H1 (cell line): ENCODE results near the gene ZNF532.

Experiments used
- CTCF ChIP-seq, 3 experiments: IDR thresholded peaks; 1 replicate in 2 of 3; 2 replicates in 1 of 3; pipeline versions ENCODE4 v1.5.1 to v1.6.1; 2011; ENCODE audit warnings: low read length in 3 of 3, mild to moderate bottlenecking in 3 of 3, inconsistent platforms in 2 of 3, low read depth in 1 of 3, moderate library complexity in 1 of 3; ENCODE audit not compliant: insufficient read depth in 1 of 3; ENCODE audit errors: control extremely low read depth in 1 of 3
- E2F6 ChIP-seq: IDR thresholded peaks from 2 replicates; pipeline ENCODE4 v1.6.1; 2012; ENCODE audit warnings: inconsistent platforms
- PHF8 ChIP-seq: fragments of 200-600 bp; sonication (generic); conservative IDR thresholded peaks from 2 replicates; pipeline ENCODE4 v1.7.1; 2012; ENCODE audit warnings: low read depth, mild to moderate bottlenecking, inconsistent platforms, low read length, moderate library complexity
- POLR2A ChIP-seq, 2 experiments: IDR thresholded peaks; 1 replicate in 1 of 2; 2 replicates in 1 of 2; pipeline ENCODE4 v1.6.1; 2011; ENCODE audit warnings: low read depth in 2 of 2, low read length in 2 of 2, mild to moderate bottlenecking in 2 of 2; ENCODE audit errors: control extremely low read depth in 1 of 2
- RAD21 ChIP-seq, 2 experiments: IDR thresholded peaks in 1 of 2; conservative IDR thresholded peaks in 1 of 2; 2 replicates each; pipeline ENCODE4 v1.6.1; 2011; ENCODE audit warnings: low read depth in 2 of 2, low read length in 2 of 2, improper control_type of control experiment in 1 of 2, inconsistent platforms in 1 of 2, mild to moderate bottlenecking in 1 of 2, moderate library complexity in 1 of 2
- SP2 ChIP-seq: IDR thresholded peaks from 2 replicates; pipeline ENCODE4 v1.6.1; 2012; ENCODE audit warnings: mild to moderate bottlenecking, low read length, inconsistent platforms

- TF ChIP-seq CTCF (IDR thresholded peaks at IDR 0.05; ENCODE audit: control extremely low read depth in 1 of 3, insufficient read depth in 1 of 3, low read depth in 1 of 3, low read length in 3 of 3) (no peak), RAD21 (IDR thresholded peaks at IDR 0.05 in 1 of 2, conservative IDR thresholded peaks at IDR 0.05 in 1 of 2; ENCODE audit: low read depth in 2 of 2, low read length in 2 of 2) (no peak), POLR2A (IDR thresholded peaks at IDR 0.05; ENCODE audit: control extremely low read depth in 1 of 2, low read depth in 2 of 2, low read length in 2 of 2) (no peak), PHF8 (no peak), SP2 (no peak), E2F6 (no peak)
These were observed 27.1 kb downstream of the ZNF532 start for GRCh38 chr18:58891776-58892175.
